PFSK-1 (cell line): ENCODE measurements around the gene CEP192.

Experiments used
- FOXP2 ChIP-seq: optimal IDR thresholded peaks from 2 replicates; pipeline ENCODE3; 2011; ENCODE audit warnings: borderline replicate concordance, control low read depth, inconsistent platforms; ENCODE audit not compliant: insufficient read depth; ENCODE audit errors: extremely low read length, extremely low read depth
- POLR2AphosphoS5 ChIP-seq: IDR thresholded peaks from 2 replicates; pipeline ENCODE4 v1.6.1; 2012; ENCODE audit warnings: low read depth, mild to moderate bottlenecking, control low read depth, low read length, moderate library complexity
- SIN3A ChIP-seq: IDR thresholded peaks from 2 replicates; pipeline ENCODE4 v1.6.1; 2012; ENCODE audit warnings: mild to moderate bottlenecking, low read length, moderate library complexity, borderline replicate concordance; ENCODE audit not compliant: insufficient read depth
- TAF1 ChIP-seq: IDR thresholded peaks from 2 replicates; pipeline ENCODE4 v1.6.1; 2012; ENCODE audit warnings: low read length, control low read depth, borderline replicate concordance; ENCODE audit not compliant: insufficient read depth
- TF ChIP-seq, protein P1 (sequence below), 2 experiments: IDR thresholded peaks; 2 replicates each; pipeline versions ENCODE4 v1.6.1 to v1.8.0; 2011 to 2012; ENCODE audit warnings: low read depth in 2 of 2, low read length in 2 of 2, control low read depth in 1 of 2, inconsistent platforms in 1 of 2, mild to moderate bottlenecking in 1 of 2, moderate library complexity in 1 of 2; ENCODE audit not compliant: insufficient read depth in 1 of 2

DNA sequence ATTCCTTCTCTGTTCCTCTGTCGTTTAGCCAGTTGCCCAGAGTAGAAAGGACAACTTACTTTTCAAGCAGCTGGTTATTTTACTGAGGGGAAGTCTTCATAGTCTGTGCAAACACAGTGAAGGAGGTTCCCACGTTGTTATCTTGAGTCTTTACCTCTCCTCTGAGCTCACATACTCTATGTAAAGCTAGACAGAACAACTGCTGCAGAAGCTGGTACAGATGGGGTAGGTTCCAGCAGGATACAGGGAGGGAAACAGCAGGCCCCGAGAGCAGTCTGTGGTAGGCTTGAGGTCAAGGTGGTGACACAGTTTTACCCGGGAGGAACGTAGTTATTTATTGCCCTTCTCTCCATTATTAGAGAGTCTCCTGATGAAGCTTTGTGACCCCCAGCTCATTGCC is 134.0 kb downstream of the CEP192 start:
- TF ChIP-seq SIN3A (no peak), POLR2AphosphoS5 (no peak), TAF1 (no peak), FOXP2 (no peak)
- TF ChIP-seq, protein P1, sequence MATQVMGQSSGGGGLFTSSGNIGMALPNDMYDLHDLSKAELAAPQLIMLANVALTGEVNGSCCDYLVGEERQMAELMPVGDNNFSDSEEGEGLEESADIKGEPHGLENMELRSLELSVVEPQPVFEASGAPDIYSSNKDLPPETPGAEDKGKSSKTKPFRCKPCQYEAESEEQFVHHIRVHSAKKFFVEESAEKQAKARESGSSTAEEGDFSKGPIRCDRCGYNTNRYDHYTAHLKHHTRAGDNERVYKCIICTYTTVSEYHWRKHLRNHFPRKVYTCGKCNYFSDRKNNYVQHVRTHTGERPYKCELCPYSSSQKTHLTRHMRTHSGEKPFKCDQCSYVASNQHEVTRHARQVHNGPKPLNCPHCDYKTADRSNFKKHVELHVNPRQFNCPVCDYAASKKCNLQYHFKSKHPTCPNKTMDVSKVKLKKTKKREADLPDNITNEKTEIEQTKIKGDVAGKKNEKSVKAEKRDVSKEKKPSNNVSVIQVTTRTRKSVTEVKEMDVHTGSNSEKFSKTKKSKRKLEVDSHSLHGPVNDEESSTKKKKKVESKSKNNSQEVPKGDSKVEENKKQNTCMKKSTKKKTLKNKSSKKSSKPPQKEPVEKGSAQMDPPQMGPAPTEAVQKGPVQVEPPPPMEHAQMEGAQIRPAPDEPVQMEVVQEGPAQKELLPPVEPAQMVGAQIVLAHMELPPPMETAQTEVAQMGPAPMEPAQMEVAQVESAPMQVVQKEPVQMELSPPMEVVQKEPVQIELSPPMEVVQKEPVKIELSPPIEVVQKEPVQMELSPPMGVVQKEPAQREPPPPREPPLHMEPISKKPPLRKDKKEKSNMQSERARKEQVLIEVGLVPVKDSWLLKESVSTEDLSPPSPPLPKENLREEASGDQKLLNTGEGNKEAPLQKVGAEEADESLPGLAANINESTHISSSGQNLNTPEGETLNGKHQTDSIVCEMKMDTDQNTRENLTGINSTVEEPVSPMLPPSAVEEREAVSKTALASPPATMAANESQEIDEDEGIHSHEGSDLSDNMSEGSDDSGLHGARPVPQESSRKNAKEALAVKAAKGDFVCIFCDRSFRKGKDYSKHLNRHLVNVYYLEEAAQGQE (IDR thresholded peaks at IDR 0.05; ENCODE audit: insufficient read depth in 1 of 2, low read depth in 2 of 2, low read length in 2 of 2), result no peak
